ENCODE results near the gene SCFD2. TPM values are rescaled to one million over a fixed set of nuclear protein-coding genes. Genes with fewer than 3 reads are reported as not detected.

The SCFD2 gene
- total RNA-seq, 2 donors from 2014 or later: 20.3 to 27.4 TPM

- Histone ChIP-seq H3K9me3 (no peaks in the 10 kb centered on the region), H3K27ac (no peak overlapping the region), H3K4me3 (no peak overlapping the region), H3K36me3 (no peaks in the 10 kb centered on the region), H3K4me1 (ENCODE audit: control insufficient read depth in 1 of 2, low read depth in 2 of 2) (no peaks in the 10 kb centered on the region), H3K27me3 (replicated peaks; ENCODE audit: insufficient read depth) (no peaks in the 10 kb centered on the region)
- no peak for TF ChIP-seq CTCF (IDR thresholded peaks at IDR 0.05)
- DNase-seq (ENCODE audit: low spot score) (no peak), ATAC-seq (ENCODE audit: insufficient number of reproducible peaks, low FRiP score, low read depth) (no peak)
These were observed 190.2 kb downstream of the SCFD2 start for GRCh38 chr4:53175640-53176039.

GRCh38 chr4:53174823-53175222, 191.0 kb downstream of the SCFD2 start:
- H3K36me3 ChIP-seq: no peaks in the 10 kb centered on the region
- H3K27ac ChIP-seq: no peak overlapping the region
- no peak overlapping the region for H3K4me3 ChIP-seq
- ATAC-seq (ENCODE audit: insufficient number of reproducible peaks, low FRiP score, low read depth) (no peak), DNase-seq (ENCODE audit: low spot score) (no peak)
- no peaks in the 10 kb centered on the region for H3K4me1 ChIP-seq (ENCODE audit: control insufficient read depth in 1 of 2, low read depth in 2 of 2)
- no peaks in the 10 kb centered on the region for H3K9me3 ChIP-seq
- TF ChIP-seq CTCF (IDR thresholded peaks at IDR 0.05): no peak
- H3K27me3 ChIP-seq (replicated peaks; ENCODE audit: insufficient read depth): no peaks in the 10 kb centered on the region

- H3K27ac ChIP-seq: no peak overlapping the region
- no peaks in the 10 kb centered on the region for H3K36me3 ChIP-seq
- H3K4me3 ChIP-seq: no peak overlapping the region
- H3K27me3 ChIP-seq (replicated peaks; ENCODE audit: insufficient read depth): no peaks in the 10 kb centered on the region
- ATAC-seq (ENCODE audit: insufficient number of reproducible peaks, low FRiP score, low read depth): no peak
- no peak for TF ChIP-seq CTCF (IDR thresholded peaks at IDR 0.05)
- H3K4me1 ChIP-seq (ENCODE audit: control insufficient read depth in 1 of 2, low read depth in 2 of 2): no peaks in the 10 kb centered on the region
- no peaks in the 10 kb centered on the region for H3K9me3 ChIP-seq
- no peak for DNase-seq (ENCODE audit: low spot score)
These were observed 192.3 kb downstream of the SCFD2 start for GRCh38 chr4:53173576-53173975.

- TF ChIP-seq CTCF (IDR thresholded peaks at IDR 0.05): no peak
- no peak overlapping the region for H3K27ac ChIP-seq
These were observed 194.1 kb downstream of the SCFD2 start for GRCh38 chr4:53171797-53172196.

GRCh38 chr4:53169695-53170617, 195.9 kb downstream of the SCFD2 start:
- ATAC-seq (ENCODE audit: insufficient number of reproducible peaks, low FRiP score, low read depth) (no peak), DNase-seq (ENCODE audit: low spot score) (no peak)
- Histone ChIP-seq H3K4me3 (no peak overlapping the region), H3K27ac (no peak overlapping the region), H3K36me3 (no peaks in the 10 kb centered on the region), H3K27me3 (replicated peaks; ENCODE audit: insufficient read depth) (no peaks in the 10 kb centered on the region), H3K4me1 (ENCODE audit: control insufficient read depth in 1 of 2, low read depth in 2 of 2) (no peaks in the 10 kb centered on the region), H3K9me3 (no peaks in the 10 kb centered on the region)
- TF ChIP-seq CTCF (IDR thresholded peaks at IDR 0.05): no peak

More at GRCh38 chr4:53171797-53172196, 194.1 kb downstream of the SCFD2 start:
- ATAC-seq (ENCODE audit: insufficient number of reproducible peaks, low FRiP score, low read depth): no peak
- H3K9me3 ChIP-seq: no peaks in the 10 kb centered on the region
- H3K4me1 ChIP-seq (ENCODE audit: control insufficient read depth in 1 of 2, low read depth in 2 of 2): no peaks in the 10 kb centered on the region
- DNase-seq (ENCODE audit: low spot score): no peak
- no peaks in the 10 kb centered on the region for H3K27me3 ChIP-seq (replicated peaks; ENCODE audit: insufficient read depth)
- no peak overlapping the region for H3K4me3 ChIP-seq
- H3K36me3 ChIP-seq: no peaks in the 10 kb centered on the region
